Activated CD8-positive, alpha-beta memory T cell treated with anti-CD3 and anti-CD28 coated beads, Interleukin-2, amount 50 U/mL, for 1 hour (primary cell): ENCODE results near the gene OR5A2.
"Not testable (repeated sequence)": the region's sequence is repeated elsewhere in the genome, so short reads cannot be mapped to it uniquely, and the experiment has no call there.

ENCODE experiments used
- DNase-seq: peaks from one replicate; pipeline ENCODE4 v3.0.0-alpha.2; 2020; ENCODE audit errors: extremely low read depth

The OR5A2 gene

DNA sequence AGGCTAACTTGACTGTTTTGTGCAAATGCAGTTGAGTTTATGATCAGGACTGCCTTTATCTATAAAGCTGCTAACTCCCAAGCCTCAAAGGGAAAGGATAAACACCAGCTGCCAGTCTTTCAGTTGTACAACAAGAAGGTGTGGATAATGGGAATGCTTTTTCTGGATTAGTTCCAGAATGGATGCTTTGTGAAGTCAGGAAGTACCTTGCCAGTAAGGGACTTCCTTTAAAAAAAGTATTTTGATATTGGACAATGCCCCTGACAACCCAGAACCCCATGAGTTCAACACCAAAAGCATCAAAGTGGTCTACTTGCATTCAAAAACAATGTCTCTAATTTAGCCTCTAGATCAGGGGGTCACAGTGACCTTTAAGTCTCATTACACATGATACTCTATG lies 32.0 kb downstream of the OR5A2 start:
- no peak for DNase-seq

DNA sequence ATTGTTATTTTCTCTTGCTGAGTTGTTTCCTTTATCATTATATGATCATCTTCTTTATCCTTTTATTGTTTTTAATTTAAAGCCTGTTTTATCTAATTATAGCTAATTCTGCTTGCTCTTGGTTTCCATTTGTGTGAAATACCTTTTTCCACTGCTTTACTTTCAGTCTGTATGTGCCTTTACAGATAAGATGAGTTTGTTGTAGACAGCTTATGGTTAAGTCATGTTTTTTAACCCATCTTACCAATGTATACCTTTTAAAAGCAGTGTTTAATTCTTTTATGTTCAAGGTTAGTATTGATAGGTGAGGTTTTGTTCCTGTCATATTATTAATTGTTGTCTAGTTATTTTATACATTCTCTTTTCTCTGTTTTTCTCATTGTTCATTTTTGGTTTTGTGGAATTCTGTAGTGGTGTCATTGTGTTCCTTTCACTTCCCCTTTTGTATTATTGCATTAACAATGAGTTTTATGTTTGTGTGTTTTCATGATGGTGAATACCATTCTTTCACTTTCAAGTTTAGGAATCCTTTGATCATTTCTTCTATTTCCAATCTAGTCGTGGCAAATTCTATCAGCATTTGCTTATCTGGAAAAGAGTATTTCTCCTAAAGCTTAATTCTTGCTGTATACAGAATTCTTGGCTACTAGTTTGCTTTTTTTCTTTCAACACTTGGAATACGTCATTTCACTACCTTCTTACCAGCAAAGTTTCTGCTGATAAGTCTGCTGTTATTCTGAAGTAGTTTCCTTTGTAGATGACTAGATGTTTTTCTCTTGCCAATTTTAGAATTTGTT lies 45.8 kb downstream of the OR5A2 start:
- DNase-seq = no peak

DNA sequence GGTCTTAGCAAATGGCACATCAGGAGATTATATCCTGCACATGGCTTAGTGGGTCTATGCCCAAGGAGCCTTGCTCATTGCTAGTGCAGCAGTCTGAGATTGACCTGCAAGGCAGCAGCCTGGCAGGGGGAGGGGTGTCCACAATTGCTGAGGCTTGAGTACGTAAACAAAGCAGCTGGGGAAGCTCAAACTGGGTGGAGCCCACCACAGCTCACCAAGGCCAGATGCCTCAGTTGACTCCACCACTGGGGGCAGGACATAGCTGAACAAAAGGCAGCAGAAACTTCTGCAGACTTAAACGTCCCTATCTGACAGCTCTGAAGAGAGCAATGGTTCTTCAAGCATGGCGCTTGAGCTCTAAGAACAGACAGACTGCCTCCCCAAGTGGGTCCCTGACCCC lies 53.9 kb downstream of the OR5A2 start:
- DNase-seq = not testable (repeated sequence)

DNA sequence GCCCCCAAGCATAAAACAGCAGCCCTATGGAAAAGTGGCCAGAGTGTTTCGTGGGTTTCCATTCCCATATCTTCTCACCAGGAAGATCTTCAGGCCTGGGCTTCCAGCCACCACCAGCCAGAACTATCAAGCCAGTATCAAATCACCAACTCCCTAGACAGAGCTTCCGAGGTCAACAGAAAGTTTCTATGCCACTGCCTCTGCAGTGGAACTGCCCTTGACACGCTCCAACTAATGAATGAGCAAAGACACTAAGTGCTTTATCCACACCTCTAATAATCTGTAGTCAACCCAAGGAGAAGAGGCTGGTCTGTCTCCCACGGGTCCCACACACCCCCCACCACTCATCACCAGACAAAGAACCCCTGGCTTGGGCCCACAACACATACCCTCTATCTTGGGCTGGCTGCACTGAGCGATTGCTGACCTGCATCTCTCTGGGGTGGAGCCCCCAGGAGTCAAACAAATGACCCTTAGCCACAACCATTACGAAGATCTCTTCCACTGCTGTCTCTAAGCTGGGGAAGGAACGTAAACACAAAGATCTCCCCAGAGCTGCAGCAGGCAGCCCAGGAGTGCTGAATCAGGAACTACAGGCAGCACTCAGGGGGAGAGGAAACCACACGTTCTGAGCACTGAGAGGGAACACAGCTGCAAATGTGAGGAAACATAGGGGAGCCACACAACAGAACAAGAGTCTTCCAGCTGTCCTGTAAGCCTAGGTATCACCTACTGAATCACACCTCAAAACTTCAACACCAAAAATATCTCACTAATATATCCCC lies 57.8 kb downstream of the OR5A2 start:
- no peak for DNase-seq
